ENCODE measurements around the gene KRTAP26-1. TPM values are rescaled to one million over a fixed set of nuclear protein-coding genes. Genes with fewer than 3 reads are reported as not detected.

Gene KRTAP26-1
- total RNA-seq, 1 donor from 2014 or later: not detected

DNA sequence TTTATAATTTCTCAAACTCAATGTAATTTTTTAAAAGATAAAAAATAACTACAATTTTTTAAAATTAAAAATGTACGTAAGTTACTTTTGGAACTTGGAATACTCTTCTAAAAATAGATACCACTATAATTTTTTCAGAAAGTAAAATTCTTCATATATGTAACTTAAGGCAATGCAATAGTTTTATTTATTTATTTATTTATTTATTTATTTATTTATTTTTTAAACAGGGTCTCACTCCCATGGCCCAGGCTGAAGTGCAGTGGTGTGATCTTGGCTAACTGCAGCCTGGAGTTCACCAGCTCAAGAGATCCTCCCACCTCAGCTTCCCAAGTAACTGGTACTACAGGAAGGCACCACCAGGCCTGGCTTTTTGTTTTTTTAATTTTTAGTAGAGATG, 31.4 kb upstream of the KRTAP26-1 start:
- DNase-seq (ENCODE audit: low read depth) (no peak), FAIRE-seq (no peak)

DNA sequence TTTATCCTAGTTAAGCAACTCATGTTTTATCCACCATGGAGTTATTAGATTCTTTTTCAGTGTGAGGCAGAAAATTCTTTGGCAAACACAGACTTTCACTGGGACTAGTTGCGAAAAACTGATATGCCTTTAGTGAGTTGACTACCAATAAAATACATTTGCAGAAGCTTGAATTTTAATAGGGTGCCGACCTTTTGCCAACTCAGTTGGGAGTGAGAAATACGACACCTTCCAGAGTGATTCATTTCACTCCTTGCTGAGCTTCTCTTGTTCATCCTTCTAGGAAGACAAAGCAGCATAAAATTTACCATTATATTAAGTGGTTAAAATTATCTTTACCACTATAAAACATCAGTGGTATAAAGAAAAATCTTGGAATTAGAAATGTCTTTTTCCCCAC, 29.5 kb upstream of the KRTAP26-1 start:
- no peak overlapping the region for H2AFZ ChIP-seq (ENCODE audit: low read depth, low read length)
- no peak overlapping the region for H3K4me2 ChIP-seq (ENCODE audit: low read length)
- H3K4me3 ChIP-seq (ENCODE audit: insufficient read depth, low read depth, low read length): no peak overlapping the region
- Mint-ChIP-seq H3K4me1 (ENCODE audit: low read depth, unreplicated experiment) (peaks cover 2% of the 10 kb centered on the region), H3K27ac (ENCODE audit: unreplicated experiment) (no peak overlapping the region), H3K27me3 (ENCODE audit: low read depth, unreplicated experiment) (no peaks in the 10 kb centered on the region), H3K4me3 (ENCODE audit: unreplicated experiment) (no peak overlapping the region), H3K9me3 (ENCODE audit: unreplicated experiment) (no peaks in the 10 kb centered on the region), H3K36me3 (ENCODE audit: low read depth, unreplicated experiment) (no peaks in the 10 kb centered on the region)
- no peaks in the 10 kb centered on the region for H3K27me3 ChIP-seq (ENCODE audit: insufficient read depth, low read length)
- H3K36me3 ChIP-seq (ENCODE audit: insufficient read depth, low read length): no peaks in the 10 kb centered on the region
- no peaks in the 10 kb centered on the region for H4K20me1 ChIP-seq (ENCODE audit: insufficient read depth, low read length)
- DNase-seq (ENCODE audit: low read depth): no peak
- H3K4me1 ChIP-seq (ENCODE audit: insufficient read depth, low read length): no peaks in the 10 kb centered on the region
- no peak overlapping the region for H3K9ac ChIP-seq (ENCODE audit: low read length)
- no peaks in the 10 kb centered on the region for H3K79me2 ChIP-seq (ENCODE audit: insufficient read depth, low read length)
- H3K27ac ChIP-seq (ENCODE audit: low read depth, low read length): no peak overlapping the region
- FAIRE-seq: no peak
- TF ChIP-seq, protein P1, sequence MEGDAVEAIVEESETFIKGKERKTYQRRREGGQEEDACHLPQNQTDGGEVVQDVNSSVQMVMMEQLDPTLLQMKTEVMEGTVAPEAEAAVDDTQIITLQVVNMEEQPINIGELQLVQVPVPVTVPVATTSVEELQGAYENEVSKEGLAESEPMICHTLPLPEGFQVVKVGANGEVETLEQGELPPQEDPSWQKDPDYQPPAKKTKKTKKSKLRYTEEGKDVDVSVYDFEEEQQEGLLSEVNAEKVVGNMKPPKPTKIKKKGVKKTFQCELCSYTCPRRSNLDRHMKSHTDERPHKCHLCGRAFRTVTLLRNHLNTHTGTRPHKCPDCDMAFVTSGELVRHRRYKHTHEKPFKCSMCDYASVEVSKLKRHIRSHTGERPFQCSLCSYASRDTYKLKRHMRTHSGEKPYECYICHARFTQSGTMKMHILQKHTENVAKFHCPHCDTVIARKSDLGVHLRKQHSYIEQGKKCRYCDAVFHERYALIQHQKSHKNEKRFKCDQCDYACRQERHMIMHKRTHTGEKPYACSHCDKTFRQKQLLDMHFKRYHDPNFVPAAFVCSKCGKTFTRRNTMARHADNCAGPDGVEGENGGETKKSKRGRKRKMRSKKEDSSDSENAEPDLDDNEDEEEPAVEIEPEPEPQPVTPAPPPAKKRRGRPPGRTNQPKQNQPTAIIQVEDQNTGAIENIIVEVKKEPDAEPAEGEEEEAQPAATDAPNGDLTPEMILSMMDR (IDR thresholded peaks at IDR 0.05; ENCODE audit: insufficient read depth, low read depth, low read length): no peak
- TF ChIP-seq EZH2 (IDR thresholded peaks at IDR 0.05; ENCODE audit: insufficient read depth, low read length): no peak
- no peaks in the 10 kb centered on the region for H3K9me3 ChIP-seq (ENCODE audit: insufficient read depth, low read depth, low read length)

More for the DNA sequence above, 31.4 kb upstream of the KRTAP26-1 start:
- H2AFZ ChIP-seq (ENCODE audit: low read depth, low read length): no peak overlapping the region
- H3K27ac ChIP-seq (ENCODE audit: low read depth, low read length): no peak overlapping the region
- Mint-ChIP-seq H3K36me3 (ENCODE audit: low read depth, unreplicated experiment) (no peaks in the 10 kb centered on the region), H3K4me1 (ENCODE audit: low read depth, unreplicated experiment) (peaks cover 2% of the 10 kb centered on the region), H3K27ac (ENCODE audit: unreplicated experiment) (no peak overlapping the region), H3K9me3 (ENCODE audit: unreplicated experiment) (no peaks in the 10 kb centered on the region), H3K4me3 (ENCODE audit: unreplicated experiment) (no peak overlapping the region), H3K27me3 (ENCODE audit: low read depth, unreplicated experiment) (no peaks in the 10 kb centered on the region)
- H3K79me2 ChIP-seq (ENCODE audit: insufficient read depth, low read length): no peaks in the 10 kb centered on the region
- no peaks in the 10 kb centered on the region for H3K4me1 ChIP-seq (ENCODE audit: insufficient read depth, low read length)
- H3K9me3 ChIP-seq (ENCODE audit: insufficient read depth, low read depth, low read length): no peaks in the 10 kb centered on the region
- no peak overlapping the region for H3K9ac ChIP-seq (ENCODE audit: low read length)
- no peak for TF ChIP-seq EZH2 (IDR thresholded peaks at IDR 0.05; ENCODE audit: insufficient read depth, low read length)
- TF ChIP-seq, protein P1 (IDR thresholded peaks at IDR 0.05; ENCODE audit: insufficient read depth, low read depth, low read length): no peak
- H3K4me3 ChIP-seq (ENCODE audit: insufficient read depth, low read depth, low read length): no peak overlapping the region
- no peak overlapping the region for H3K4me2 ChIP-seq (ENCODE audit: low read length)
- H4K20me1 ChIP-seq (ENCODE audit: insufficient read depth, low read length): no peaks in the 10 kb centered on the region
- H3K27me3 ChIP-seq (ENCODE audit: insufficient read depth, low read length): no peaks in the 10 kb centered on the region
- H3K36me3 ChIP-seq (ENCODE audit: insufficient read depth, low read length): no peaks in the 10 kb centered on the region

DNA sequence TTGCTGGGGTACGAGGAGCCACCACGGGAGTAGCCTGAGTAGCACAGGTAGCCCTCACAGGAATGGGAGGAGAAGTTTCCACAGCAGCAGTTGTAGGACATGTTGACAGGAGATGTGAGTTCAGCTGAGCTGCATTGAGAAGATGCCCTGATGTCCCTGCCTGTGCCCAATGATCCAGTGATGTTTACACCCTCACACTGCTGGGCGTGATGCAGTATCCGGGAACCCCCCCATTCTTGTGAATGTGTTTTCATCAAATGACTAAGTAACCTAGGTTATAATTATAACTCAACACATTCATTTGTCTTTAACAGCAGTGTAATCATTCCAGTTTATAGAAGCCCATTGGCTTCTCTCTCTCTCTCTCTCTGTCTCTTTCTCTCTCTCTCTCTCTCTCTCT, 28.4 kb upstream of the KRTAP26-1 start, which contains the start of gene KRTAP23-1:
TSS of gene KRTAP23-1 (minus strand) at position 101 of the 400 bp plus-strand sequence. CDS start at position 101, 0 bp downstream.
- Histone ChIP-seq H3K4me1 (ENCODE audit: insufficient read depth, low read length) (no peaks in the 10 kb centered on the region), H4K20me1 (ENCODE audit: insufficient read depth, low read length) (no peaks in the 10 kb centered on the region), H3K79me2 (ENCODE audit: insufficient read depth, low read length) (no peaks in the 10 kb centered on the region), H3K36me3 (ENCODE audit: insufficient read depth, low read length) (no peaks in the 10 kb centered on the region), H3K4me3 (ENCODE audit: insufficient read depth, low read depth, low read length) (no peak within 1 kb of the TSS), H3K27ac (ENCODE audit: low read depth, low read length) (no peak within 1 kb of the TSS), H3K4me2 (ENCODE audit: low read length) (no peak within 1 kb of the TSS), H3K27me3 (ENCODE audit: insufficient read depth, low read length) (no peaks in the 10 kb centered on the region), H3K9me3 (ENCODE audit: insufficient read depth, low read depth, low read length) (no peaks in the 10 kb centered on the region), H3K9ac (ENCODE audit: low read length) (no peak within 1 kb of the TSS), H2AFZ (ENCODE audit: low read depth, low read length) (no peak within 1 kb of the TSS)
- Mint-ChIP-seq H3K27ac (ENCODE audit: unreplicated experiment) (no peak within 1 kb of the TSS), H3K27me3 (ENCODE audit: low read depth, unreplicated experiment) (no peaks in the 10 kb centered on the region), H3K36me3 (ENCODE audit: low read depth, unreplicated experiment) (no peaks in the 10 kb centered on the region), H3K4me1 (ENCODE audit: low read depth, unreplicated experiment) (peaks cover 2% of the 10 kb centered on the region), H3K4me3 (ENCODE audit: unreplicated experiment) (no peak within 1 kb of the TSS), H3K9me3 (ENCODE audit: unreplicated experiment) (no peaks in the 10 kb centered on the region)
- DNase-seq (ENCODE audit: low read depth) (no peak), FAIRE-seq (no peak)
- no peak for TF ChIP-seq EZH2 (IDR thresholded peaks at IDR 0.05; ENCODE audit: insufficient read depth, low read length)
- TF ChIP-seq, protein P1 (IDR thresholded peaks at IDR 0.05; ENCODE audit: insufficient read depth, low read depth, low read length): no peak
